ENCODE results near the gene ZNF865. TPM values are rescaled to one million over a fixed set of nuclear protein-coding genes. Genes with fewer than 3 reads are reported as not detected.

Gene ZNF865
- total RNA-seq, 1 donor from 2014 or later = 21.6 TPM

DNA sequence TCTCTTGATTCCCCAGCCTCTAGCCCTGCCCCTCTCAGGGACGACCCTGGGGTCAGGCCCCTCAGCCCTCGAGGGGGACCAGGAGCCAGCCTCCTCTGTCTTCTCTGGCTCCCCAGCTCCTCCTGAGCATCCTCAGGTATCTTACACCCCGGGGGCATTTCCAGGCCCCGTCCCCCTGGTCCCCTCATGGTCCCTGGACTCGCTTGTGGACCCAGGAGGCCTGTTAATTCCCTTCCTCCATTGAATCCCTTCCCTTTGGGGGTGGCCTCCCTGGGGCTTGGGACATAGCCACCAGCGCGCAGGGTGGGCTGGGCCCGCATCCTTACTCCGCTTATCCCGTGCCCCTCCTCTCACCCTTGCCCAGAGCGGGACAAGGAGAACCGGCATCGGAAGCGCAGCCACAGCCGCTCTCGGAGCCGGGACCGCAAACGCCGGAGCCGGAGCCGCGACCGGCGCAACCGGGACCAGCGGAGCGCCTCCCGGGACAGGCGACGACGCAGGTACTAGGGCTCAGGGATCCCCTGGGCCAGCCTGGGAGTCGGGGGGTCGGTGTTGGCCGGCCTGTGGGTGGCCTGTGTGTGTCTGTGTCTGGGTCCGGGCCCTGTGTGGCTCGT, 53.5 kb downstream of the ZNF865 start:
- DNase-seq (ENCODE audit: low spot score) = no peak

DNA sequence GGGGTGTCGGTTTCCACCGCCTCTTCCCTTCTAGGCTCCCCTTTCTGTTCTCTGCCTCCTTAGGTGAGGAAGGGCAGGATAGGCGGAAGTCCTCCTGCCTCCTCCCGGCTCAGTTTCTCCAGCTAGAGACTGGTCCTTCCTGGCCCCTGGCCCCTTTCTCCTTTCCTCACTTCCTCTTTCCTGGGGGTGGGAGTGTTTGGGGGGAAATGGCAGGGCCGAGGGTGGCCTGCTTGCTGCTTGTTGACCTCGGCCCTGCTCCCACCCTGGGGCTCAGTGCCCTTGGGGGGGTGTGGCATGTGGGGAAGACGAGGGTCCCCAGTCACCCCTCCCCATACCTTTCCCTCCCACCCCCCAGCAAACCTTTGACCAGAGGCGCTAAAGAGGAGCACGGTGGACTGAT, 54.4 kb downstream of the ZNF865 start:
- DNase-seq (ENCODE audit: low spot score) = no peak

DNA sequence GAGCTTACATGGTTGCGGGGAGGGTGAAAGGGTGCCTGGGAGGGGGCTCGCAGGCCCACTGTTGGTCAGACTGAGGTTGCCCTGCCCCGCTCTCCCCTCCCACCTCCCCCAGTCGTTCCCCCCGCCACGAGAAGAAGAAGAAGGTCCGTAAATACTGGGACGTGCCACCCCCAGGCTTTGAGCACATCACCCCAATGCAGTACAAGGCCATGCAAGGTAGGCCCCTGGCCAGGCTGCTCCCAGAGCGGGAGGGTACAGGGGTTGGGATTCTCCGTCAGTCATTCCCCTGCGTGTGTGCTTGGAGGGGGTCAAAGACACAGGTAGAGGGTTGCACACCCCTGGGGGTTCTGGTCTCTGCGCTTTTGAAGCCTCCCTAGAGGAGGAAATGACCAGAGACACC, 55.0 kb downstream of the ZNF865 start:
- no peak for DNase-seq (ENCODE audit: low spot score)

DNA sequence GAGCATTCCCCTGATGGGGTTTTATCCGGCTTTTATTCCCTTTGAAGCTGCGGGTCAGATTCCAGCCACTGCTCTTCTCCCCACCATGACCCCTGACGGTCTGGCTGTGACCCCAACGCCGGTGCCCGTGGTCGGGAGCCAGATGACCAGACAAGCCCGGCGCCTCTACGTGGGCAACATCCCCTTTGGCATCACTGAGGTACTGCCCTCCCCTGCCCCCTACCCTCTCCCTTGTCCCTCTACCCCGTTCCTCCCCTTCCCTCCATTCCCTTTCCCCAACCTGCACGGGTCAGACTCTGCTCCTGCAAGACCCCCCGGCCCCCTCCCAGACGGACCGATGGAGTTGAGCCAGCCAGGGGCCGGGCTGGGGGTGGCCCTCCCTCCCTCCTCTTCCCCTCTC, 55.5 kb downstream of the ZNF865 start:
- no peak for DNase-seq (ENCODE audit: low spot score)

- no peak for DNase-seq (ENCODE audit: low spot score)
These were observed 56.4 kb downstream of the ZNF865 start for GRCh38 chr19:55661826-55662225.

- DNase-seq (ENCODE audit: low spot score) = no peak
These were observed 58.5 kb downstream of the ZNF865 start for GRCh38 chr19:55663846-55664536.

DNA sequence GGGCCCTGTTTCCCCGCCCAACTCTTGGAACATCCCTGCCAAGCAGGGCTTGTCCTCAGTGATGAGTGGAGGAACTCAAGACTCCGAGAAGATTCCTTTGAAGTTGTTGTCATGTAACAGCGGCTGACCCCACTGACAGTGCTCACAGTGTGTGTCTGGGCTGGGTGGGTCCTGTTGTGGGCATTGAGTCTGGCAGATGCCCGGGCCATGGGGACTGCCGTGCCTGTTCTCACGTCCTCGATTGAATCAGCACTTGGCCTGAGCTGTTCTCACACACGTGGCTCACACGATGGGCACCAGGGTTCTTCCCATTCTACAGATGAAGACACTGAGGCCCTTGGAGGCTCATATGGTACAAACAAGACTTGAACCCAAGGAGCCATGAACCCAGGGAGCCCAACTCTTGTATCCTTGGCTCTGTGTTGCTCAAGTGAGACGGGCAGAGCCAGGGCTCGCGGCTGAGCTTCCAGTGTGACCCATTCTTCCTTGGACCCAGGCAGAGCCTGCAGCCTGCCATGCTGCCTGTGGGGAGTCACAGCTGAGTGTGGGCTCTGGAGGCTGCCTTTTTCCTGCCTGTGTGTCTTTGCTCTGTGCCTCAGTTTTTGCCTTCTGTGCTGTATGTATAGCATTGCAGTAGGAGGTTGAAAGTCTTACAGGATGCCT, 61.0 kb downstream of the ZNF865 start:
- no peak for DNase-seq (ENCODE audit: low spot score)

Other genes with a start within 250 kb of the ZNF865 start
- not detected for gene GARIN5B, start 242.4 kb upstream of the ZNF865 start, total RNA-seq
- 0.69 TPM for gene IL11, start 235.2 kb upstream of the ZNF865 start, total RNA-seq
- not detected for gene TMEM190, start 228.8 kb upstream of the ZNF865 start, total RNA-seq
- 39.9 TPM for gene TMEM238, start 221.4 kb upstream of the ZNF865 start, total RNA-seq
- gene RPL28, start 219.7 kb upstream of the ZNF865 start, total RNA-seq = 1,612 TPM
- 26.4 TPM for gene UBE2S, start 197.9 kb upstream of the ZNF865 start, total RNA-seq
- gene SHISA7, start 162.3 kb upstream of the ZNF865 start, total RNA-seq = not detected
- gene ISOC2, start 144.0 kb upstream of the ZNF865 start, total RNA-seq = 53.5 TPM
- gene C19orf85, start 140.9 kb upstream of the ZNF865 start, total RNA-seq = not detected
- 10.7 TPM for gene ZNF628, start 129.0 kb upstream of the ZNF865 start, total RNA-seq
- 23.1 TPM for gene NAT14, start 120.5 kb upstream of the ZNF865 start, total RNA-seq
- gene SSC5D, start 117.2 kb upstream of the ZNF865 start, total RNA-seq = 49.7 TPM
- not detected for gene SBK2, start 68.5 kb upstream of the ZNF865 start, total RNA-seq
- 0.20 TPM for gene SBK3, start 60.1 kb upstream of the ZNF865 start, total RNA-seq
- 35.0 TPM for gene ZNF579, start 24.8 kb upstream of the ZNF865 start, total RNA-seq
- gene FIZ1, start 6.1 kb upstream of the ZNF865 start, total RNA-seq = 22.7 TPM
- gene ZNF524, start 5.4 kb upstream of the ZNF865 start, total RNA-seq = 37.8 TPM
- 13.0 TPM for gene ZNF784, start 18.9 kb downstream of the ZNF865 start, total RNA-seq
- 47.3 TPM for gene ZNF580, start 35.4 kb downstream of the ZNF865 start, total RNA-seq
- 22.2 TPM for gene ZNF581, start 38.0 kb downstream of the ZNF865 start, total RNA-seq
- gene CCDC106, start 42.6 kb downstream of the ZNF865 start, total RNA-seq = 18.4 TPM
- gene U2AF2, start 49.4 kb downstream of the ZNF865 start, total RNA-seq = 202 TPM
- gene EPN1, start 69.6 kb downstream of the ZNF865 start, total RNA-seq = 172 TPM
- not detected for gene NLRP9, start 132.8 kb downstream of the ZNF865 start, total RNA-seq
- gene RFPL4A, start 153.4 kb downstream of the ZNF865 start, total RNA-seq = 1.1 TPM
- gene RFPL4AL1, start 163.5 kb downstream of the ZNF865 start, total RNA-seq = not detected
- gene NLRP11, start 226.4 kb downstream of the ZNF865 start, total RNA-seq = 0.17 TPM
- not detected for gene NLRP4, start 230.9 kb downstream of the ZNF865 start, total RNA-seq